ES-I3 (cell line): ENCODE results near the gene HYOU1.
"Not testable (repeated sequence)": the region's sequence is repeated elsewhere in the genome, so short reads cannot be mapped to it uniquely, and the experiment has no call there.

ENCODE experiments used
- H3K36me3 ChIP-seq: 2 replicates; pipeline ENCODE4 v1.6.1; 2013; ENCODE audit warnings: mild to moderate bottlenecking, low read length, control low read depth, moderate library complexity; ENCODE audit not compliant: insufficient read depth
- H3K4me1 ChIP-seq: 2 replicates; pipeline ENCODE4 v1.6.1; 2013; ENCODE audit warnings: mild to moderate bottlenecking, control low read depth, low read length; ENCODE audit not compliant: insufficient read depth
- H3K9ac ChIP-seq: 2 replicates; pipeline ENCODE4 v1.6.1; 2013; ENCODE audit warnings: low read depth, mild to moderate bottlenecking, low read length, moderate library complexity
- H3K9me3 ChIP-seq: 2 replicates; pipeline ENCODE4 v1.6.1; 2013; ENCODE audit warnings: mild to moderate bottlenecking, low read length, moderate library complexity; ENCODE audit not compliant: control insufficient read depth, insufficient read depth

The HYOU1 gene, protein sequence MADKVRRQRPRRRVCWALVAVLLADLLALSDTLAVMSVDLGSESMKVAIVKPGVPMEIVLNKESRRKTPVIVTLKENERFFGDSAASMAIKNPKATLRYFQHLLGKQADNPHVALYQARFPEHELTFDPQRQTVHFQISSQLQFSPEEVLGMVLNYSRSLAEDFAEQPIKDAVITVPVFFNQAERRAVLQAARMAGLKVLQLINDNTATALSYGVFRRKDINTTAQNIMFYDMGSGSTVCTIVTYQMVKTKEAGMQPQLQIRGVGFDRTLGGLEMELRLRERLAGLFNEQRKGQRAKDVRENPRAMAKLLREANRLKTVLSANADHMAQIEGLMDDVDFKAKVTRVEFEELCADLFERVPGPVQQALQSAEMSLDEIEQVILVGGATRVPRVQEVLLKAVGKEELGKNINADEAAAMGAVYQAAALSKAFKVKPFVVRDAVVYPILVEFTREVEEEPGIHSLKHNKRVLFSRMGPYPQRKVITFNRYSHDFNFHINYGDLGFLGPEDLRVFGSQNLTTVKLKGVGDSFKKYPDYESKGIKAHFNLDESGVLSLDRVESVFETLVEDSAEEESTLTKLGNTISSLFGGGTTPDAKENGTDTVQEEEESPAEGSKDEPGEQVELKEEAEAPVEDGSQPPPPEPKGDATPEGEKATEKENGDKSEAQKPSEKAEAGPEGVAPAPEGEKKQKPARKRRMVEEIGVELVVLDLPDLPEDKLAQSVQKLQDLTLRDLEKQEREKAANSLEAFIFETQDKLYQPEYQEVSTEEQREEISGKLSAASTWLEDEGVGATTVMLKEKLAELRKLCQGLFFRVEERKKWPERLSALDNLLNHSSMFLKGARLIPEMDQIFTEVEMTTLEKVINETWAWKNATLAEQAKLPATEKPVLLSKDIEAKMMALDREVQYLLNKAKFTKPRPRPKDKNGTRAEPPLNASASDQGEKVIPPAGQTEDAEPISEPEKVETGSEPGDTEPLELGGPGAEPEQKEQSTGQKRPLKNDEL

DNA sequence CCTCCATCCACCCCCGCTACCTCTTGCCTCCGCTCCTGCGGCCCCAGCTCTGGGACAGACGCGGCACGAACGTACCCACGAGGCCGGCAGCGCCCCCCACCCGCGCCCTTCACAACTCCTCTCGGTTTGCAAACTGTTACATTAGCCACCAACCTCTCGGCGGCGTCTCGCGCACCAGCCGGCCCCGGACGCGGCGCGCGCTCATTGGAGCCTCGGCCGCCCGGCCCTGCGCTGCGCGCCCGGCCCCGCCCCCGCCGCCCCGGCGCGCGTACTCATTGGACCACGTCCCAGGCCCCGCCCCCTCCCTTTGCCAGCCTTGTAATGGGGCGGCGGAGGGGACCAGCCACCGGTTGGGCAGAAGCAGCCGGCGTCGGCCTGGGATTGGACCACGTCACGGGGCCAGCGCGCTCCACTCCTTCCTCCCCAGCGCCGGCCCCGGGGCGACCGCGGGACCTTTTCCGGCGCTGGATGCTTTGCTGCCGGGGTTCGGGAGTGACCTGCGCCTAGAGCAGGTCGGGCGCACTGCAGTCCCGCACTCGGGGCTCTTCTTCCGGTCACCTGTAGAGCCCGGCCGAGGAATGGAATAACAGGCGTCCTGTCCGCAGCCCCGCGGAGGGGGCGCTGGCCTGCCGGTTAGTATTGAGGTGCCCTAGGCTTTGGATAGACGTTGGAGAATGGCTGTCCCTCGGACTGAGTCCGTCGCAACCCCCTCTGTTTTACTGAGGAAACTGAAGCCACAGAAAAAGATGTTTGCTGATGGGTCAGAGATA lies at the start of gene HYOU1:
HYOU1 (minus strand) TSS at position 206 of the 770 bp plus-strand sequence. CDS start 1,045 bp downstream, outside the sequence.
- Histone ChIP-seq H3K9me3 (no peaks in the 10 kb centered on the region), H3K36me3 (peaks cover 16% of the 10 kb centered on the region), H3K4me1 (peaks cover 4% of the 10 kb centered on the region; the same call in 1 of the 2 replicates), H3K9ac (peak within 1 kb of the TSS; percentile 96)

DNA sequence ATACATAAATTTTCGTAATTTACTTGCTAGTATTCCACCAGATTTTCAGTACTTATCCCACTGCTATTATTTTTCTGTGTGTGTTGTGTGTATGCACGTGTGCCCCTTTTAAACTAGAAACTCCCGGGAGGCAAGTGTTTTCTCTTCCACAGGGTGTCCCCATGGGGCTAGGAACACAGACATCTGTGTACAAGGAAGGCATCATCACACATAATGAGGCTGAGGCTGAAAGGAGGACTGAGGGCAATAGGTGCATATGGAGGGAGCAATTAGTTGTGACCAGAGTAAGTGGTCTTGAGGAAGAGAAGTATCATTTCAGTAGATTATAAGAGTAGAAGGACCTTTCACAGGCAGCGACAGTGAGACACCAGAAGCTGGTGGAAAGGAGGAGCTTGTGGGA lies 46.8 kb upstream of the HYOU1 start:
- Histone ChIP-seq H3K4me1 (peaks cover 9% of the 10 kb centered on the region), H3K9me3 (no peaks in the 10 kb centered on the region), H3K9ac (no peak overlapping the region), H3K36me3 (0 out of 2 replicates have a peak, but pooled peaks cover 2% of the 10 kb centered on the region)

DNA sequence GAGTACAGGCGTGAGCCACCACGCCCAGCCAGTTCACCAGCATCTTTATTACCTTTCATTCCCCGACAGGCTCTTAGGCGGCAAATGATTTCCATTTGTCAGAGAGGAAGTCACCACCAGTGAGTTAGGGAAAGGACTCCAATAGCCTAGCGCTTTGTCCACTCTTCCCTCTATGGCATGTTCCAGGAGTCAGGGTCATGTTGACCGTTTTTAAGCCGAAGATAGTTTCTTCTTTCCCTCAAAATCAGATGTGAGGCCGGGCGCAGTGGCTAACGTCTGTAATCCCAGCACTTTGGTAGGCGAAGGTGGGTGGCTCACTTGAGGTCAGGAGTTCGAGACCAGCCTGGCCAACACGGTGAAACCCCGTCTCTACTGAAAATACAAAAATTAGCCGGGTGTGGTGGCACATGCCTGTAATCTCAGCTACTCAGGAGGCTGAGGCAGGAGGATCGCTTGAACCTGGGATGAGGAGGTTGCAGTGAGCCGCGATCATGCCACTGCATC lies 46.2 kb upstream of the HYOU1 start:
- H3K4me1 ChIP-seq, H3K9me3 ChIP-seq, H3K36me3 ChIP-seq: not testable (repeated sequence)
- H3K9ac ChIP-seq: peak overlapping the region; percentile 21; the same call in 1 of the 2 replicates

DNA sequence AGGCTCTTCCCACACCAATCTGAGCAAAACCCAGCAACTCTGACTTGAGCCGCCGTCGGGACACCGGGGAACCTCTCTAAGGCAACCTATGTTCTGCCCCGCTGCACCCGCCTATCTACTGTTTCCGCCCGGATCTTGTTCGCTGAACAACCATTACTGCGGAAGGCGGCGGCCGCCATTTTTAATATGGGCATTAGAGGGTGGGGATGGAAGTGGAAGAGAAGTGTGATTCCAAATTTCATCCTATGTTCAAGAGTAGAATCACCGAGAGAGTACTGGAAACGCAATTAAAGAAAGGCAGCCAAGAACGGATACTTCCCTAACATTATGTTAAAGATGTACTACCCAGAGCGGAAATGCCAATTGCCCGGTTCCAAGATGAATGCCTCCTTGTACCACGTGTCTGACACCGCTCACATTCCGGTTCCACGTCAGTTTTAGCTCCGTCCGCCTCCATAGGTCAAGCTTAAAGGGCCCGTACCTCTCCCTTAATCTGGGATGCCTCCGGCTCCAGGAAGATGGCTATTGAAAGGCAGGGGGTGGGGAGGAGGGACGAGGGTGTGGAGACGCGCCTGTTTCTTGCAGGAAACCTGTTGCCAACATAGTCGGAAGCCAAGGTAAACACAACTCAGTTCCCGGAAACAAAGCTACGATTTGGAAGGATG lies 44.9 kb upstream of the HYOU1 start, which contains the start of gene DPAGT1:
DPAGT1 (minus strand) TSS at position 95 of the 665 bp plus-strand sequence. CDS start 198 bp downstream, outside the sequence.
- peak within 1 kb of the TSS; percentile 65 for H3K9ac ChIP-seq
- peaks cover 9% of the 10 kb centered on the region for H3K4me1 ChIP-seq
- H3K36me3 ChIP-seq: peaks cover 11% of the 10 kb centered on the region; the same call in 1 of the 2 replicates
- H3K9me3 ChIP-seq: no peaks in the 10 kb centered on the region

DNA sequence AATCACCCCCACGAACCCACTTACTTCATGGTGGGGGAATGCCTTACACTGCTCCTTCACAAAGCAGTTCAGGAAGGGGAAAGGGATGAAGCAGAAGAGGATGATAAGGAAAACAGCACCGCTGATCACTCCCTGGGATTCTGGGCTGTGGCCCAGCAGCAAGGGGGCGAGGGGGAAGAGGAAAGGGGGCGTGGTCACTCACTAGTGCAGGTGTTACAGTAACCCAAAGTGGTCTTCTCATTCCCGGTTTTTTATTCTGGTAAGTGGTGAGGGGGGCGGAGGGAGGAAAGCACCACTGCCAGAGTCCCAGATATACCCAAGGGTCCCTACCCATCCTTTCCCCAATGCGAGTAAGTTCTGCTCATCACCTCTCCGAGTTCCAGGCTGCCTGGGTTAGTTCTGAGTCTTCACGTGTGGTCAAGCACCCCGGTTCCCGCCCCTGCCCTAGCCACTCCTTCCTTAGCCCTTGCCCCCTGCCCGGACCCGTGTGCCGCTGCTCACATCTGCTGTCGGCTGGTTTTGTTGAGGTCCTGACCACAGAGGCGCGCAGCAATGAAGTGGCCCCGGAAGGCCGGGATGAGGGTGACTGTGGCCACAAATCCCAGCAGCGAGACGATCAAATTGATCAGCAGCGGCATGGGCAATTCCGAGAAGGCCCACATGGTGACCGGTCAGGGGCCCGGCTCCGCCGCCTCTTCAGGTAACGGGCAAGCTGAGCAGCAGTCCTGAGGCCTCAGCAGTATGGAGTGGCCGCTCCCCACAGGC lies 44.2 kb upstream of the HYOU1 start:
- H3K36me3 ChIP-seq: peaks cover 11% of the 10 kb centered on the region; the same call in 1 of the 2 replicates

DNA sequence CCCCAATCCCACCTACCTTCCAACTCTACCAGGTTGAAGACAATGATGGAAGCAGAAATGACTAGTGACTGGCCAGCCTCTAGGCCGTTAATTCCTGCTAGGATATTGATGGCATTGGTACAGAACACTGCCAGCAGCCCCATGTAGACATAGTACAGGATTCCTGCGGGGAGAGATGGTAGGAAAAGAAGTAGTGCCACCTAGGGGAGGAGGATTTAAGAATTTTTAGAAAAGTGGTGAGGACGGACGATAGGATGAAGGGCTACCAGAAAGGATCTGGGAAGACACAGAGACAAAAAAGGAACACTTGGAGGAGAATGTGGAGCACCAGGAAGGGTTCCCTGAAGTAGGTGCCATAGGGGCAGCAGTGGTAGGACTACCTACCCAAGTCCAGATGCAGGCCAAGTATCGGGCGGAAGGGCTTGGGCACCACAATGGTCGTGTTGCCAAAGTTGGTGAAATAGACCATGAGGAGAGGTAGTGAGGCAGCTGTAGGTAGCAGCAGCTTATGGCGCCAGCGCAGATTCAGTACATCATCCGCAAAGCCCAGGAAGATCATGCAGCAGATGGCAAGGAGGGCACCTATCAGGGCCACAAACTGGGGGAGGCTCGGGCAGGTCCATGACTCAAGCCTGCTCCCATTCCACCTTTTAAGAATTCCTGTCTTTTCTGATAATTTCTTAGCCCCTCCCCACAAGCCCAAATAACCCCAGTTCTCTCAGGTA lies 43.4 kb upstream of the HYOU1 start:
- Histone ChIP-seq H3K36me3 (peaks cover 11% of the 10 kb centered on the region; the same call in 1 of the 2 replicates), H3K9me3 (no peaks in the 10 kb centered on the region), H3K4me1 (no peaks in the 10 kb centered on the region), H3K9ac (peak overlapping the region; percentile 65)

More for the DNA sequence above, 44.2 kb upstream of the HYOU1 start:
- Histone ChIP-seq H3K9ac (peak overlapping the region; percentile 65), H3K9me3 (no peaks in the 10 kb centered on the region), H3K4me1 (peaks cover 3% of the 10 kb centered on the region)

DNA sequence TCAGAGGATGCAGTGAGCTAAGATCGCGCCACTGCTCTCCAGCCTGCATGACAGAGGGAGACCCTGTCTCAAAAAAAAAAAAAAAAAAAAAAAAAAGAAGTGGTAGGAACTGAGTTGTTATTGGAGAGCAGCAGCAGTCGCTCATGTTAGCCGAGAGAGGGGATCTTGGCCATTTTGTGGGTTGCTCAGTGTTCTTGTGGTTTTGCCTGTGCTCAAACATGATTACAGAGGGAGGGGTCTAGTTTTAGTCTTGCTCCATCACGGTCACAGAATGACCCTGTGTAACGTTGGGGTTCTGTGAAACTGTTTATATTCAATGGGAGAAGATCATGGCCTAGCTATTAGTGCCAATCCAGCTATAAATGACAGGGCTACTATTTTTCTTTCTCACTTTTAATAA lies 42.7 kb upstream of the HYOU1 start:
- H3K36me3 ChIP-seq: peaks cover 11% of the 10 kb centered on the region; the same call in 1 of the 2 replicates
- no peaks in the 10 kb centered on the region for H3K9me3 ChIP-seq
- no peaks in the 10 kb centered on the region for H3K4me1 ChIP-seq
- no peak overlapping the region for H3K9ac ChIP-seq

DNA sequence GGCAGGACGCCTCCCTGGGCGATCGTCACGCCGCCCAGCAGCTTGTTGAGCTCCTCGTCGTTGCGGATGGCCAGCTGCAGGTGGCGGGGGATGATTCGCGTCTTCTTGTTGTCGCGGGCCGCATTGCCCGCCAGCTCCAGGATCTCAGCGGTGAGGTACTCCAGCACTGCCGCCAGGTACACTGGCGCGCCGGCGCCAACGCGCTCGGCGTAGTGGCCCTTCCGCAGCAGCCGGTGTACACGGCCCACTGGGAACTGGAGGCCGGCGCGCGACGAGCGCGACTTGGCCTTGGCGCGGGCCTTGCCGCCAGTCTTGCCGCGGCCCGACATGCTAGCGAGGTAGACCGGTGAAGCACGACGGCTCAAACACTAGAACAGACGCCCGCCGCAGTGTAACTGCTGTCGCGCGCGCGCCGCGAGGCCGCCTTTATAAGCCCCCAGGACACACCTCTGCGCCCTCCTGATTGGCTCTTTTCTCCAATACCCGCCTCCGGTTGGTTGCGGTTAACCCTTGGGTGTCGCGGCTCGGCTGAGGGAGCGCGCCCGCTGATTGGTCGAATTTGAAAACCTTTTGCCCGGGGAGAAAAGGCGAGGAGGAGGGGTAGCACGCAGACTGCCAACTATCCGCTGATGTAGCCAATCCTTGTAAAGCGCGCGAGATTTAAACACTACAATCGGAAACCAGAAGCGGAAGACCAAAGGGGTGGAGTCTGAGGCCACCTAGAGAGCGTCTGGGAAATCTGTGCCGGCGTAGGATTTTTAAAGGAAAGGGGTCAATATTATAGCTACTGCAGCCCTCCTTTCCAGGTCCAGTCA lies 38.3 kb upstream of the HYOU1 start:
- no peaks in the 10 kb centered on the region for H3K9me3 ChIP-seq
- H3K36me3 ChIP-seq: peaks cover 19% of the 10 kb centered on the region; the same call in 1 of the 2 replicates
- no peaks in the 10 kb centered on the region for H3K4me1 ChIP-seq
- peak overlapping the region; percentile 92 for H3K9ac ChIP-seq

DNA sequence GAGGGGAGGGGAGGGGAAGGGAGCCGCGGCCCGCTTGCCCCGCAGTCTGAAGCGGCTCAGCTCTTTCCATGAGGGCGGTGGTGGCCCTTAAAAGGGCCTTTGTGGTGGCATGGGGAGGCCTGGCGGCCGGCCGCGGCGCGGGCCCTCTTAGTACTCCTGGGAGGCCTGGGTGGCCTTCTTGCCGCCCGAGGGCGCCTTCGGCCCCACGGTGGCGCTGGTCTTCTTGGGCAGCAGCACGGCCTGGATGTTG lies 37.7 kb upstream of the HYOU1 start:
- no peaks in the 10 kb centered on the region for H3K9me3 ChIP-seq
- H3K36me3 ChIP-seq: peaks cover 19% of the 10 kb centered on the region; the same call in 1 of the 2 replicates
- H3K4me1 ChIP-seq: no peaks in the 10 kb centered on the region
- peak overlapping the region; percentile 92 for H3K9ac ChIP-seq

DNA sequence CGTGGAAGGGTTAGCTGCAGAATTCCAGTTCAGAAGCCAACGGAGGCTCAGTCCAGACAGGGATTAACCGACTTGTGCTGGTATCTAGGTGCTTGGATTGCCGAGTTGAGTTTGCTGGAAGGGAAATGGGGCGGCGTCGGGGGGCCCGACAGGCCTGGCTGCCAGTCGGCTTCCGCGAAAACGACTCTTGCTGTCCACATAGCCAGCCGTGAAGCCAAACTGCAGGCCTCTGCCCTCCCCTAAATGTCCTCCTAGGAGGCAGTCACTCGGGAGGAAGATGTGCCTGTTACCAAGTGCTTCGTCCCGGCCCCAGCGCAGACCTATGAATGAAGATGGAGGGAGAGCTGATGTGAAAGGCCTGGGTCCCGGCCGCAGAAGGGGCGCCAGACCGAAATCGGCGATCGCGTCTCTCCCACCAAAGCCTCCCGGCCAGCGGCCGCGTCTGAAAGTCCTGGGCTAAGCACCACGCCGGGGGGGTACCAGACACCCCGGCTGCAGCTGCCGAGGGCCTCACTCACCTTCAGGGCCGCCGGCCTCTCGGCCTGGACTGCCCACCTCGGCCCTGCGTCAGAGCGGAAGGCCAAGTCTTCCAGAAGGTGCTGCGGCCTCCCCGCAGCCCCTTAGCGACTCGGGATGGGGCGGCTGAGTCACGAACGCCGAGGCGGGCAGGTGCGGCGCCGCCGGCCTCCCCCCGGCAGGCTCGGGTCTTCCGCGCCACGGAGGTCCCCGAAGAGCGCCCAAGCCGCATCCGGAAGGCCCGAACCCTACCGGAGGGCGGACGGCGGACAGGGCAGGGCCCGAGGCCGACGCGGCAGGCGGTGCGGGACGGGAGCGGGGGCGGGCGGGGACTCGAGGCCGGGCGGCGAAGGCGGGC lies 37.2 kb upstream of the HYOU1 start:
- Histone ChIP-seq H3K4me1 (no peaks in the 10 kb centered on the region), H3K9ac (peak overlapping the region; percentile 92), H3K9me3 (no peaks in the 10 kb centered on the region), H3K36me3 (peaks cover 19% of the 10 kb centered on the region; the same call in 1 of the 2 replicates)
